Fibroblast of skin of scalp (primary cell): ENCODE measurements around the gene TGFBR3.

Experiments used
- DNase-seq: peaks from one replicate; pipeline ENCODE4 v3.0.0-alpha.2; 2013

TGFBR3 gene

DNA sequence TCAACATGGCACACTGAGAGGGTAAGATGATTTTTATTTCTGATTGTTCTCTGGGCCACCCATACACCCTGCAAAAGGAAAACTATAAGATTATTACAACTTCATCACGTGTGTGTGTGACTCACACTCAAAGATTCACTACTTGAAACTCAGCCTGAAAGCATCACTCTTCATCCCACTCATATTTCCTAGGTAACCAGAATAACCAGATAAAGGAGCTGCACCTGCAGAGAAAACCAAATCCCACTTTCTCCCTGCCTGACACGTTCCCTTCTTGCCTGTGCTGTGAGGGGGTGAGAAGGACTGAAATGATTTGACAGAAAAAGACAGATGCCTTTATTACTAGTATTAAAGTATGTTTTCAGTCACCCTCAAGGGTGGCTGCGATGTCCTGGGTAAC is 131.6 kb downstream of the TGFBR3 start:
- peak; percentile 41 for DNase-seq

DNA sequence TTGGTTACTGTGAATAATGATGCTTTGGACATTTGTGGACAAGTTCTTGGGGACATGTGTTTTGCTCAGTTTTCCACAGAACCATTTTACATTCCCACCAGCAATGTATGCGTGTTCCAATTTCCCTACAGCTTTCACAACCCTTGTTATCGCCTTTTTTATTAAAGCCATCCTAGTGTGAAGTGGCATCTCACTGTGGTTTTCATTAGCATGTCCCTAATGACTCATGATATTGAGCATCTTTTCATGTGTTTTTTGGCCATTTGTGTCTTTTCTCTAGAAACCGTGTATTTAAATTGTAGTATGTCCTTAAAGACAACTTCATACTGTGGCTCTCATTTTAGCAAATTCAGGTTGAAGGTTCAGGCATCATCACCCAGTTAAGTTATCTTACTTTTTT is 132.1 kb downstream of the TGFBR3 start:
- peak; percentile 60 for DNase-seq

DNA sequence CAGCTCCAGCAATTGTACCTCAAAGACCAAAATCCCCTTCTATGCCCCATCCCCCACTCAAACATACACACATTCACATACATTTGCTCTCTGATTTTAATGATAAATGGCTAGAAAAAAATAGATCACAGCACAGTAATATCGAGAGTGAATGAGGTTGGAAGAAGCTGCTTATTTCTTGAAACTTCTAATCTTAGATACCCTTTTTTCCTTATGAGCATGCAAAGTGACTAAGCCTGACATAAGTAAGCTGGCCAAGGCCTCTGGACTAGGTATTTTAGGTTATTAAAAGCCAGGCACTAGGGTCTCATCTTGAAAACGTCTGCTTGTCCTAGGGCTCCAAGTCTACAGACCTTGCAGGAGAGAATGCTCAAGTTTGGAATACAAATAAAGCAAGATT is 133.6 kb downstream of the TGFBR3 start:
- DNase-seq, result no peak

- DNase-seq, result peak; percentile 87
These were observed 134.7 kb downstream of the TGFBR3 start for GRCh38 chr1:91751275-91751674.

DNA sequence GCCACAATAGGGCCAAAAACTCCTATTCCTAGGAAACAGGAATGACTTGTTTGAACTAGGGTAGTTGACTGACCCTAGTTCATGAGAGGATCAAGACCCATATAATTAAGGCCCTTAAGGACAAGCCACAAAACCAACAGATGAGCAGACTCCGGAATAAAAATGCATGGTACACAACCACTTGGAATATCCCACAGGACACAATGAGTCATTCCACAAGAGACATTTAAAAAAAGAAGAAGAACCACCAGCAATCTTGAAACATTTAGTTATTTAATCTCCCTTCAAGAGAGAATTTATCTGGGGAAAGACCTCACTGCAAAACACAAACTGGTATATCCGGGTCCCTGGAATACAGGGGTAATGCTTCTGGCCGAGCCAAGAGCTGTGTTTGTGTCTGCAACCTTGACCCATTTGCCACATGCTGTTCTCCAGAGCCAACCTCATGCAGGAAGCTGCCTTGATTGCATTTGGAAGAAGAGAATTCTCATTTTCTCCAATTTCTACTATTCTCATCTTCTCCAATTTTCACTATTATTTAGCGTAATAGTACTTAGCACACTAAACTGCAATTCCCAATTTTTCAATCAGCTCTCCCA is 135.5 kb downstream of the TGFBR3 start:
- peak; percentile 77 for DNase-seq

DNA sequence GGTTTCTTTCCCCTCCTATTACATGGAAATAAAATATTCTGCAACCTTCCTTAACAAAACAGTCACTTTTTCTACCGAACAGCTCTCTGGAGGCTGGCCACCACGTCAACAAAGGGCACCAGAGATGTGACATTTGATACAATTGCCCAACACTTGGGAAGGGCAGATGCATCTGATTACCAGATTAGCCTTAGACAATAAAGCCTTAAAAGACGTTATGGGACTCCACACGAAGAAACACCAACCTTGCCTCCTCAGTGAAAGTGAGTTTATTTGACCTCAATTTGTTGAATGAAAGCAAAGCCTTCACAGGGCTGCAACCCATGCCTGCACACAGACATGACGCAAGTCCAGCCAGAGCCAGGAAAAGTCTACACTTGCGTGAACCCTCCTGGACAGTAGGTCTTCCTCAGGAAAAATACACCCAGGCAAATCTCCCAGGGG is 136.1 kb downstream of the TGFBR3 start:
- no peak for DNase-seq

DNA sequence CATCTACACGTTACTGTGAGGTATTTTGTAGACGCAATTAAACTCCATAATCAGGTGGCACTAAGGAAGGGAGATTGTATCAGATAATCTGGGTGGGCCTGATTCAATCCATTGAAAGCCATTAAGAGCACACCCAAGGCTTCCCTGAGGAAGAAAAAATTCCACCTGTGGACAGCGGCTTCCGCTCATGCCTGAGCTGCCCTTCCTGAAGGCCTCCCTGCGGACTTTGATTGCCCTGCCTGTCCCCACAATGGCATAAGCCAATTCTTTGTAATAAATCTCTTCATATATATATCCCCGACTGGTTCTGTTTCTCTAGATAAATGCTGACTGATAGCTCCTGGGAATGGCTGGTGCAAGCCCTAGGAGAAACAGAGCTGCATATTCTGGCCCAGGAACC is 138.3 kb downstream of the TGFBR3 start:
- no peak for DNase-seq

DNA sequence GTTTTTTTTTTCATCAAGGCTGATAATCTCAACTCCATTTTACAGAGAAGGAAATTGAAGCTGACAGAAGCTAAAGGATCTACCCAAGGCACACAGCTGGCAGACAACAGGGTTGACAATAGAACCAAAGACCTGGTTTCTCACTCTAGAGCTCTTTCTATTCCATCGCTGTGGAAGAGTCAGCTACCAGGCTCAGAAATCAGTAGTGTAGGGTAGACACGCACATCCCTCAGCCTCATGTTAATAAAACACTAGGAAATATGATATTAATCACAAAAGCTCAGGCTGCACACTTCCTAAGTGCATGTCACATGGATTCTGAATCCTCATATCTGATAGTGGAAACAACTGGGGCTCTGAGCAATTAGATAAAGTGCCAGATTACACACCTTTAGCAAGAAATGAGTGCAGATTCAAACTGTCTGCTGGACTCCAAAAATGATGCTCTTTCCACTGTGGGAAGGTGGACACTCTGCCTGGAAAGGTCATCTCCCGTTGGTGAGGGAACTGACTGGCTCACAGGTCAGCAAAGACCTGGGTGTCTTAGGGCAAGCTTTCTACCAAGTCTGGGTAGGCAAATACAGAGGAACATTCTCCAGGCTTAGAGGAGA is 139.1 kb downstream of the TGFBR3 start:
- DNase-seq, result no peak

DNA sequence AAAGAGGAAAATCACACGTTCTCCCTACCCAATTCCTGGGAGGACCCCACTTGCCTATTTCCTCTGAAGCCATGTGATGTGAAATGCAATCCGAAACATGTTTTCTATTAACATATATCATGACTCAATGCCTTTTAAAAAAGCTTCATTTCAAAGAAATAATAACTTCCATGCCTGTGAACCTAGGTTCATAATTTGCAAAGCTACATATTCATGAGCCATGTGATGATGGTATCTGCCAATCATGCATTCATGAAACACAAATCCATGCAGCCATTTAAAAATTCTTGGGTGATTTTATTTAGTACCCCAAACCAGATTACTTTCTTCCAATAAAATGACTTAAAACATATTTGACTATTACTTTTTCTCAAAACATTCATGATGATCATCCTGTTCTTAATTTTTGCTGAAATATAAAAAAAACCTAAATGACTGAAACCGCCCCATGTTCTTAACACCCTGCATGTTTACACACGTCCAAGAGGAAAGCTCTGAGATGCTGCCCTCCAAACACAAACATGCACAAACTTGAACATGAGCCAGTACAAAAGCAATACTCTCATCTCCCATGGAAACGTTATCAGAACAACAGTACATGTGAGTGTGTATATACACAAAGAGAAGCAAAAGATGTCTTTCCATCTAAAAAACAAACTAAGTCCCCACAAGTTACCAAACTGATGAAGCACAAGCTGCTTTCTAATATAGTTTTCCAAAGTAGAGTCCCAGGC is 140.1 kb downstream of the TGFBR3 start:
- DNase-seq, result peak; percentile 44

DNA sequence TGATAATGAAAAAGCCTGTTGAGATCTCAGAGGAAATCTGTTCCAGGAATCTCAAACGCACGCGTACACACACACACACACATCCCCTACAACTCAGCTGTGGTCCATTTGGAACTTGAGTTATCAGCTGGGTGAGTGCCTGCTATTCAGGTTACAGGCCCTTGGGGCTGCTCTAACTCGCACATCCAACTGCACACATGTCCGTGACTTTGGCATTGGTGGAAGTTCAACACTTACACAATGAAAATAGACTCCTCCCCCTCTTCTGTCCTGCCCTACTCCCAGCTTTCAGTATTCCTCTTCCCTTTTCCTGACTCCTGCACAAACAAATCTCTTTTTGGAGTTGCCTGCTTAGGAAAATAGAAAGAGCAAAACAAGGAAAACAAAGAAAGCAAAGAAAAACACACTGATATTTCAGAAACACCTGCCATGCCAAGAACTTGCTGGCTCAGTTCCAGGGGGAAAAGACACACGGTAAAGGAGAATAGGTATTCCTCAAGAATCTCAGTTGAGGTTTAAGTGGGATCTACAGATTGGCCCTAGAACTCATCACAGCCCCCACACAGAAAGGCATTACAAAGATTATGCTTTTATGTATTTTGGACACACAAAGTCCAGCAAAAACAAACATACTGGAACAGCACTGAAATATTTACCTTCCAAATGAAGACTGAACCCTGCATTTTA is 140.9 kb downstream of the TGFBR3 start:
- DNase-seq, result peak; percentile 34

- DNase-seq, result peak; percentile 38
These were observed 143.1 kb downstream of the TGFBR3 start for GRCh38 chr1:91742848-91743292.

DNA sequence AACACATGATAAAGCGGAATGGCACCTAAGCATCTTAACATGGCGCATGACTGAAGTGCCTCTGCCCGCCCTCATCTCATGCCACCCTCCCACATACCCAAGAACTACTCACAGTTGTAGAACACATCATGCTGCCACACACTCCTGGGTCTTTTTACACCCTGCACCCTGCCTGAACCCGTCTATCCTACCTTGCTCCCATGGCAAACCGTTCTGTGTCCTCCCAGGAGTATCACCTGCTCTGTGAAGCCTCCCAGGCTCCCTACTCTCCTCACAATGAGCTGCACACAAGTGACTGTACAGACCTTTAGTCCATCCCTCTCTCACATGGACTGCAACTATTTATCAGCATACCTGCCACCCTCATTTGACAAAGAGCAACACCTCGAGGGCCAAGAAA is 144.0 kb downstream of the TGFBR3 start:
- no peak for DNase-seq

- DNase-seq, result peak; percentile 56
These were observed 144.7 kb downstream of the TGFBR3 start for GRCh38 chr1:91741301-91741700.

DNA sequence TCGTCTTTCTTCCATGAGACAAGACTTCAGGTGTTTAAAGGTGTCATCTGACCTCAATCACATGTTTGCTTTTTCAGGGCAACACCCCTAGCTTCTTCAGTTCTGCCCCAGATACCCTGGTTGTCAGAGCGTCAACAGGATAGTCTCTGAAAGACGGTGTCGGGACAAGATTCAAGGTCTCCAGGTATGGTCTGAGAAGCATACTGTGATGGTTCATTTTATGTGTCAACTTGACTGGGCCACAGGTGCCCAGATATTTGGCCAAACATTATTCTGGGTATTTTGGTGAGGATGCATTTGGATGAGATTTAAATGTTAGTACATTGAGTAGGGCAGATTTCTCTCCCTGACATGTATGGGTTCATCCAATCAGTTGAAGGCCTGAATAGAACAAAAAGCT is 148.3 kb downstream of the TGFBR3 start:
- no peak for DNase-seq

DNA sequence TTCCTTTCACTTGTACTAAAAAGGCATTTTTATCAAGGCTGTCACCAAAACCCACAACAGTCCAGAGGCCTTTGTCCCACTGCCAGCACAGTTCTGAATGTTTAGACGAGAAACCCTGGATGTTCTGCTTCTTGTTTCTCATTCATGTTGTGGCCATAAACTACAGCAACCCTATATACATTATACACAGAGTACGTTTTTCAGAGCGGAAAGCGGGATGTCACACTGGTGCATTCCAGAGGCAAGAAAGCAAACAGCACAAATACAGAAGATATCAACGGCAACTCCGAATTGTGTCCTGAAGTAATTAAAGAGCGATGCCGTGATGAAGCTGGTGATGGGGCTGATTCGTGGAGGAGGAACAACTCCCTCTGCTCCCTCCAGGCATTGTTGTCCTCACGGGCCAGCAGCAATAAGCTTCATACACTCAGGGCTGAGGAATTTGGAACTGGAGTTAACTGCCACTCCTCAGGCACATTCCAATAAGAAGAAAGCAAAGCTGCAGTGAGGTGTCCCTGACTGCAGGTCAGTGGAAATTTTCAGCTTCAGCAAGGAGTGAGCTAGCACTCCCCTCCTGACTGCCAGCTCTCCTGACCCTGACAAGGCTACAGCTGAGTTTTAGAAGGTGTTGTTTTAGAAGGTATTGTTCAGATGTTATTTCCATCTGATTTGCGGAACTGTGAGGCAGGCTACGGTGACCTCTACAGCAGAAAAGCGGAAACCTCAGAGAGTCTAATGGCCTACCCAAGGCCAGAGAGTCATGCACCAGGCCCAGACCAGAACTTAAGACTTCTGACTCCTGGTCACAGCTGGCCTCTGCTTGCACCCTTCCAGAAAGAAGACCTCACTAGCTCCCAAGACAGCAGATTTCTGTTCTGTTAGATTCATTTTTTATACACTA is 149.0 kb downstream of the TGFBR3 start:
- peak; percentile 89 for DNase-seq

DNA sequence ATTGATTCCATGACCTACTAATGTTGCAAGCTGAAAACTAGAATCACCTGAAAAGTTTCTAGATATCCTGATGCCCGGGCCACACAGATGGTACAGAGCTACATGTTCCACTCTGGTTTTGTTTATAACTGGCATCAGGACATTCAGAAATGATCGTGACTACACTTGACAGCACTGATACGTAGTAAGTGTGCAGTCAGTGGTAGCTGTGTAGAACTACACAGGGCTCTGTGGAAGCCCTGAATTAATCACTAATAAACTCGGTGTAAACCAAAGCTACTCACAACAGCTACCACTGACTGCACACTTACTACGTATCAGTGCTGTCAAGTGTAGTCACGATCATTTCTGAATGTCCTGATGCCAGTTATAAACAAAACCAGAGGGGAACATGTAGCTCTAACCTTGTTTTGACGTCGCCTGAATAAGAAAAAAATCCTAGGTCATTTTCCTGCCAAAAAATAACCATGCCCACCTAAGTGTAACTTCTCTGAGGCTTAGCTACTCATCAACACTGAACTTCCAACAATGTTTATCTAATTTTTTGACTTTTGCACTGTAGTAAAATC is 149.7 kb downstream of the TGFBR3 start:
- DNase-seq, result no peak

DNA sequence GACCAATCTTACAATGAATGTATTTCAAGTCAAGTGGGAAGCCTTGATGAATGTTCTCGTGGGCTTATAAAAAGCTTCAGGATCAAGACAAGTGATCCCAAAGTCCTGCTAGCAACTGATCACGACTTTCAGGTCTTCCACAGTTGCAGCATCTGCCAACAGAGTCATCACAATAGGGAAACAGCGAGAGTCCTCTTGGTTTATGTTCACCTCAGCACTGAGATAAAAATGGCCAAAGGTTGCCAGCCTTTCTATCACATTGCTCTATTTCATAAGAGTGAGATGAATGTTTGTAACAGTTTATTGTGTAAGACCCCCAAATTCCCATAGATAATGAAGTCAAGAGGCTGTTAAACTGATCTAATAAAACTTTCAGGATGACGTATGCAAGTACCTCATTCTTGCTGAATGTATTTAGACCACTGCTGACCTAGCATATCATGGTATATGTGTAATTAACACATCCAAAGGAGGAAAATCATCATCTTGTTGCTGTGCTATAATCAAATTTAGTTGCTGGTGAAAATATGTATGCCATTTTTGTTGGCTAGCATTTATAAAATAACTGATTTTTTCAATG is 150.6 kb downstream of the TGFBR3 start:
- DNase-seq, result no peak

GRCh38 chr1:91734761-91735160 is 151.2 kb downstream of the TGFBR3 start:
- DNase-seq, result no peak

- DNase-seq, result no peak
These were observed 152.7 kb downstream of the TGFBR3 start for GRCh38 chr1:91733108-91733710.

DNA sequence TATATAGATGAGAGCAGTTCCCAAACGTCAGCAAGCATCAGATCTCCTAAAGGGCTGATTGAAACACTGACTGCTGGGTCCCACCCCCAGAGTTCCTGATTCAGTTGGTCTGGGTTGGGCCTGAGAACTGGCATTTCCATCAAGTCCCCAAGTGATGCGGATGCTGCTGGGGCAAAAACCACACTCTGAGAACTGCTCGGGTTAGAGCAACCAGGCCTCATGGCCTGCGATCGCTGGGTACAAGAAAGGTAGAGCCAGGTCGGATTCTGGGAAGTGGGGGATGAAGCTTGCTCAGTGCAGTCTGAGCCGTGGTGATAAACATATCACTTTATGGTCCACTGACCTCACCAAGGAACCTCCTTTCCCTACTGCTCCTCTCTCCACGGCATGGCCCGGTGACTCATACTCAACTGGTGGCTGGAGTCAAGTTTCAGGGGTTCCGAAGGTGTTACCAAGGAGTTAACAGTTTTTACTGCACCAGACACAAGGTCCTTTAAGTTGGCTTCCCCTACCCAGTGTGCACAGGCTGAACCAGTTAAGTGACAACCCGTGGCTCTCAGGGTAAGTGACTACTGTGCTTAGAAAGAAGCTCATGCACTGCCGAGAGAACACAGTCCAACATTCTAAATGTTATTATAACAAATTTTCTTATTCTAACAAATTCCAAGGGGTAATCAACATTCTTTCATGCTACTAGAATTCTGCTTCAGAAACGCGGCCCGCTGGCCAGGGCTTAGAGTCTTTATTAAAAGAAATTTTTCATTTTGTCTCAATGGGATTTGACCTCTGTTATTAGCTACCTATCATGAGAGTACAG is 153.5 kb downstream of the TGFBR3 start:
- DNase-seq, result peak; percentile 70
